Osteoblast (primary cell): ENCODE measurements around the gene LRRC1. TPM values are rescaled to one million over a fixed set of nuclear protein-coding genes. Genes with fewer than 3 reads are reported as not detected.

Experiments
- DNase-seq: peaks from one replicate; pipeline ENCODE4 v3.0.0; 2011; ENCODE audit warnings: low spot score, mixed read lengths; ENCODE audit not compliant: insufficient read length; ENCODE audit errors: missing footprints
- H2AFZ ChIP-seq: 2 replicates; pipeline ENCODE4 v1.6.0; 2011; ENCODE audit warnings: mild to moderate bottlenecking, low read length
- H3K27ac ChIP-seq: 2 replicates; pipeline ENCODE4 v1.5.1; 2011; ENCODE audit warnings: mild to moderate bottlenecking, low read depth, low read length, moderate library complexity
- H3K27me3 ChIP-seq: 2 replicates; pipeline ENCODE4 v1.6.0; 2012; ENCODE audit warnings: mild to moderate bottlenecking, control low read depth, inconsistent platforms, low read length, moderate library complexity; ENCODE audit not compliant: insufficient read depth
- H3K36me3 ChIP-seq: 2 replicates; pipeline ENCODE4 v1.5.1; 2011; ENCODE audit warnings: mild to moderate bottlenecking, low read length, control low read depth, moderate library complexity; ENCODE audit not compliant: insufficient read depth
- H3K4me1 ChIP-seq: 2 replicates; pipeline ENCODE4 v1.5.1; 2011; ENCODE audit warnings: mild to moderate bottlenecking, low read length, control low read depth, moderate library complexity; ENCODE audit not compliant: insufficient read depth
- H3K4me2 ChIP-seq: 2 replicates; pipeline ENCODE4 v1.6.0; 2011; ENCODE audit warnings: mild to moderate bottlenecking, low read length; ENCODE audit not compliant: insufficient read depth
- H3K4me3 ChIP-seq: fragments of 200-600 bp; sonication (generic); 3 replicates; pipeline ENCODE4 v1.5.1; 2012; ENCODE audit warnings: mild to moderate bottlenecking, low read length, inconsistent platforms; ENCODE audit not compliant: insufficient read depth
- H3K79me2 ChIP-seq: 2 replicates; pipeline ENCODE4 v1.6.0; 2012; ENCODE audit warnings: mild to moderate bottlenecking, low read length, control low read depth, inconsistent platforms; ENCODE audit not compliant: insufficient read depth
- H3K9me3 ChIP-seq: 2 replicates; pipeline ENCODE4 v1.5.1; 2011; ENCODE audit warnings: low read depth, low read length, control low read depth
- H4K20me1 ChIP-seq: 2 replicates; pipeline ENCODE4 v1.6.0; 2012; ENCODE audit warnings: mild to moderate bottlenecking, low read length, control low read depth; ENCODE audit not compliant: insufficient read depth
- CTCF ChIP-seq: IDR thresholded peaks from 2 replicates; pipeline ENCODE4 v1.5.1; 2011; ENCODE audit warnings: mild to moderate bottlenecking, low read depth, low read length, moderate library complexity; ENCODE audit errors: extremely low read depth
- total RNA-seq: library from RNA; depleted of rRNA; stranded (reverse); fragments of >200 nt; gene quantifications from 2 replicates; pipeline ENCODE4 v1.2.3, GENCODE V29; 2012

The LRRC1 gene
- total RNA-seq, 1 donor: 7.2 TPM

- Histone ChIP-seq H3K9me3 (no peaks in the 10 kb centered on the region), H2AFZ (peak overlapping the region; percentile 4), H3K79me2 (no peaks in the 10 kb centered on the region), H4K20me1 (no peaks in the 10 kb centered on the region), H3K4me3 (no peak overlapping the region), H3K36me3 (no peaks in the 10 kb centered on the region), H3K4me1 (peaks cover 5% of the 10 kb centered on the region), H3K27me3 (no peaks in the 10 kb centered on the region), H3K4me2 (no peak overlapping the region), H3K27ac (no peak overlapping the region)
- DNase-seq: no peak
- no peak for TF ChIP-seq CTCF
These were observed 42.4 kb upstream of the LRRC1 start for GRCh38 chr6:53752440-53752839.

- Histone ChIP-seq H4K20me1 (no peaks in the 10 kb centered on the region), H3K79me2 (no peaks in the 10 kb centered on the region), H3K9me3 (no peaks in the 10 kb centered on the region), H3K27ac (no peak overlapping the region), H3K4me3 (no peak overlapping the region), H3K27me3 (no peaks in the 10 kb centered on the region), H2AFZ (peak overlapping the region; percentile 73), H3K4me1 (peaks cover 5% of the 10 kb centered on the region), H3K4me2 (no peak overlapping the region), H3K36me3 (no peaks in the 10 kb centered on the region)
- no peak for DNase-seq
- TF ChIP-seq CTCF: no peak
These were observed 41.9 kb upstream of the LRRC1 start for GRCh38 chr6:53752856-53753255.

GRCh38 chr6:53754330-53754729, 40.5 kb upstream of the LRRC1 start:
- Histone ChIP-seq H4K20me1 (no peaks in the 10 kb centered on the region), H3K27ac (no peak overlapping the region), H3K4me1 (peaks cover 5% of the 10 kb centered on the region), H3K79me2 (no peaks in the 10 kb centered on the region), H2AFZ (no peak overlapping the region), H3K4me3 (no peak overlapping the region), H3K9me3 (no peaks in the 10 kb centered on the region), H3K36me3 (no peaks in the 10 kb centered on the region), H3K27me3 (no peaks in the 10 kb centered on the region), H3K4me2 (no peak overlapping the region)
- TF ChIP-seq CTCF: no peak
- no peak for DNase-seq

GRCh38 chr6:53756396-53756795, 38.4 kb upstream of the LRRC1 start:
- DNase-seq: no peak
- no peak overlapping the region for H3K27ac ChIP-seq
- no peaks in the 10 kb centered on the region for H4K20me1 ChIP-seq
- H3K4me1 ChIP-seq: peaks cover 5% of the 10 kb centered on the region
- no peak for TF ChIP-seq CTCF
- no peaks in the 10 kb centered on the region for H3K36me3 ChIP-seq
- H2AFZ ChIP-seq: no peak overlapping the region
- no peak overlapping the region for H3K4me2 ChIP-seq
- no peak overlapping the region for H3K4me3 ChIP-seq
- H3K9me3 ChIP-seq: no peaks in the 10 kb centered on the region
- H3K27me3 ChIP-seq: no peaks in the 10 kb centered on the region
- no peaks in the 10 kb centered on the region for H3K79me2 ChIP-seq
